Endothelial cell of umbilical vein (primary cell): Measurements from ENCODE around the gene RAB2B. TPM values are rescaled to one million over a fixed set of nuclear protein-coding genes. Genes with fewer than 3 reads are reported as not detected.

Experiments
- BruUV-seq: library from RNA; stranded (reverse); fragments of 400-500 nt; replicated peaks from 2 replicates; lab custom pipeline; 2021; lab: Mats Ljungman, UMichigan
- CTCF ChIA-PET: fragments of 300-600, 350-600 bp; sonication (Branson Sonifier 250); formaldehyde crosslinking; loops from one replicate; lab custom pipeline; 2021; ENCODE audit warnings: antibody characterized with exemption, inconsistent platforms; lab: Charles Lee
- POLR2A ChIA-PET: fragments of 300-600, 350-600 bp; sonication (Branson Sonifier 250); formaldehyde crosslinking; loops from one replicate; lab custom pipeline; 2021; ENCODE audit warnings: antibody characterized with exemption, inconsistent platforms; lab: Charles Lee
- DNase-seq: peaks from one replicate; pipeline ENCODE4 v3.0.0-alpha.2; 2011; ENCODE audit warnings: low read depth, low spot score
- FAIRE-seq: peaks from 2 replicates; lab custom pipeline; 2011; peaks lifted over from hg19 to GRCh38; lab: Jason Lieb, UNC
- H2AFZ ChIP-seq: 2 replicates; pipeline ENCODE4 v1.6.0; 2012; ENCODE audit warnings: low read depth, low read length, control low read depth, inconsistent platforms
- H3K27ac ChIP-seq: 2 replicates; pipeline ENCODE4 v1.5.1; 2011; ENCODE audit warnings: low read depth, mild to moderate bottlenecking, control low read depth, low read length, moderate library complexity; ENCODE audit not compliant: insufficient read depth
- H3K27me3 ChIP-seq, 2 experiments: 2 replicates each; pipeline versions ENCODE4 v1.6.0 to v1.6.1; 2011; ENCODE audit warnings: low read length in 2 of 2, mixed read lengths in 1 of 2; ENCODE audit not compliant: control insufficient read depth in 2 of 2, insufficient read depth in 2 of 2
- H3K36me3 ChIP-seq, 2 experiments: 2 replicates in 1 of 2; 3 replicates in 1 of 2; pipeline ENCODE4 v1.5.1; 2011; ENCODE audit warnings: low read length in 2 of 2, mild to moderate bottlenecking in 1 of 2, moderate library complexity in 1 of 2; ENCODE audit not compliant: control insufficient read depth in 2 of 2, insufficient read depth in 2 of 2; ENCODE audit errors: extremely low read depth in 1 of 2
- H3K4me1 ChIP-seq: 3 replicates; pipeline ENCODE4 v1.5.1; 2011; ENCODE audit warnings: mild to moderate bottlenecking, low read length; ENCODE audit not compliant: control insufficient read depth, insufficient read depth; ENCODE audit errors: extremely low read depth
- H3K4me2 ChIP-seq: 2 replicates; pipeline ENCODE4 v1.6.1; 2011; ENCODE audit warnings: low read length, control low read depth, mixed read lengths; ENCODE audit not compliant: insufficient read depth
- H3K4me3 ChIP-seq, 3 experiments: fragments of 200-600 bp in 1 of 3; sonication (generic), shearing (Covaris generic) in 1 of 3; replicated peaks in 1 of 3; 2 replicates each; pipeline ENCODE4 v1.5.1; 2011 to 2016; ENCODE audit warnings: control low read depth in 3 of 3, low read length in 3 of 3, mild to moderate bottlenecking in 2 of 3, inconsistent platforms in 1 of 3, low read depth in 1 of 3, moderate library complexity in 1 of 3; ENCODE audit not compliant: insufficient read depth in 1 of 3
- H3K79me2 ChIP-seq: 2 replicates; pipeline ENCODE4 v1.6.0; 2012; ENCODE audit warnings: low read length, inconsistent platforms; ENCODE audit not compliant: control insufficient read depth, insufficient read depth
- H3K9ac ChIP-seq: replicated peaks from 2 replicates; pipeline ENCODE3; 2011; ENCODE audit warnings: low read length, control low read depth; ENCODE audit not compliant: insufficient read depth; ENCODE audit errors: extremely low read depth
- H3K9me1 ChIP-seq: replicated peaks from 3 replicates; pipeline ENCODE4 v1.6.0; 2011; ENCODE audit warnings: mild to moderate bottlenecking, low read length; ENCODE audit not compliant: control insufficient read depth, insufficient read depth; ENCODE audit errors: extremely low read depth
- H3K9me3 ChIP-seq: replicated peaks from 2 replicates; pipeline ENCODE4 v1.5.1; 2012; ENCODE audit warnings: low read length, inconsistent platforms; ENCODE audit not compliant: control insufficient read depth, insufficient read depth
- H4K20me1 ChIP-seq: replicated peaks from 2 replicates; pipeline ENCODE3; 2011; ENCODE audit warnings: mild to moderate bottlenecking, low read length; ENCODE audit not compliant: control insufficient read depth, insufficient read depth; ENCODE audit errors: extremely low read depth
- EZH2 ChIP-seq: IDR thresholded peaks from 2 replicates; pipeline ENCODE4 v1.6.1; 2012; ENCODE audit warnings: borderline replicate concordance, low read depth, mild to moderate bottlenecking, moderate library complexity, low read length, inconsistent platforms; ENCODE audit not compliant: severe bottlenecking
- FOS ChIP-seq: IDR thresholded peaks from 2 replicates; pipeline ENCODE4 v1.6.1; 2011; ENCODE audit warnings: mild to moderate bottlenecking, low read length, moderate library complexity, borderline replicate concordance; ENCODE audit not compliant: insufficient read depth
- GATA2 ChIP-seq: IDR thresholded peaks from 2 replicates; pipeline ENCODE4 v1.7.0; 2011; ENCODE audit warnings: low read depth, mild to moderate bottlenecking, moderate library complexity, mixed read lengths, low read length; ENCODE audit not compliant: insufficient read length, insufficient read depth
- JUN ChIP-seq: IDR thresholded peaks from 2 replicates; pipeline ENCODE4 v1.6.1; 2011; ENCODE audit warnings: borderline replicate concordance, low read depth; ENCODE audit not compliant: insufficient read length, insufficient read depth
- MAX ChIP-seq: IDR thresholded peaks from 2 replicates; pipeline ENCODE4 v1.6.1; 2011; ENCODE audit not compliant: insufficient read depth, insufficient read length
- MYC ChIP-seq: IDR thresholded peaks from one replicate; pipeline ENCODE4 v1.6.1; 2011; ENCODE audit warnings: mild to moderate bottlenecking, low read depth, low read length
- POLR2A ChIP-seq: IDR thresholded peaks from 2 replicates; pipeline ENCODE4 v1.6.1; 2012; ENCODE audit warnings: low read depth, mild to moderate bottlenecking, control low read depth, low read length
- POLR2AphosphoS5 ChIP-seq: IDR thresholded peaks from 2 replicates; pipeline ENCODE4 v1.6.1; 2012; ENCODE audit warnings: low read depth, mild to moderate bottlenecking, control low read depth, low read length, moderate library complexity; ENCODE audit not compliant: insufficient read depth
- dilution Hi-C: fragments of 300-500 bp; cut with MboI; formaldehyde crosslinking; loops from one replicate; pipeline ENCODE4 v1.15.0; 2019; ENCODE audit warnings: low sequenced_read_pairs; ENCODE audit not compliant: extremely low pct_ligation_motif_present
- intact Hi-C: fragments of 100-400 bp; cut with micrococcal nuclease; formaldehyde crosslinking; loops from one replicate; pipeline ENCODE4 v1.10.0; 2022
- polyA plus RNA-seq, 4 experiments: library from polyadenylated mRNA; depleted of rRNA in 3 of 4; stranded (reverse) in 3 of 4; unstranded in 1 of 4; fragments of >200 nt; gene quantifications; 2 replicates each; pipeline versions ENCODE4 v1.2.1 to v1.2.3, GENCODE V29; 2011 to 2012; ENCODE audit warnings: missing spikeins in 1 of 4
- total RNA-seq: library from RNA; stranded (reverse); gene quantifications from 2 replicates; pipeline ENCODE4 v1.2.3, GENCODE V29; 2021
- TF ChIP-seq, protein P1 (sequence below), 2 donors: IDR thresholded peaks; 1 replicate in 1 of 2; 2 replicates in 1 of 2; pipeline ENCODE4 v1.5.1; 2011; ENCODE audit warnings: low read length in 2 of 2, mild to moderate bottlenecking in 2 of 2, moderate library complexity in 2 of 2, control low read depth in 1 of 2, inconsistent platforms in 1 of 2, low read depth in 1 of 2; ENCODE audit not compliant: insufficient read depth in 1 of 2; ENCODE audit errors: extremely low read depth in 1 of 2

The RAB2B gene
- total and polyA plus RNA-seq, 2 donors (not counting 3 experiments of a cell fraction or from before 2014, with no cell fraction given) = 27.9 to 29.1 TPM

GRCh38 chr14:21415329-21415728 lies 61.4 kb downstream of the RAB2B start:
- H3K9ac ChIP-seq = no peak overlapping the region
- H3K9me3 ChIP-seq = no peaks in the 10 kb centered on the region
- ChIA-PET POLR2A (interaction anchor here (1.0 kb wide), 1 partner anchor 15 kb away, joined by 4 read pairs; no protein-coding TSS in a partner anchor), CTCF (interaction anchor here (0.6 kb wide), 1 partner anchor 1645 kb away, joined by 3 read pairs; no protein-coding TSS in a partner anchor)
- H3K4me3 ChIP-seq = no peak overlapping the region
- H3K4me1 ChIP-seq = no peaks in the 10 kb centered on the region
- H3K36me3 ChIP-seq = peaks cover 25% of the 10 kb centered on the region in 2 experiments
- dilution Hi-C loops (no loop called here), intact Hi-C loops (loop anchor here (10.0 kb wide), 1 partner anchor 61 kb away; no protein-coding TSS in a partner anchor)
- H3K79me2 ChIP-seq = no peaks in the 10 kb centered on the region
- no peak overlapping the region for H2AFZ ChIP-seq
- H3K4me2 ChIP-seq = no peak overlapping the region
- no peaks in the 10 kb centered on the region for H3K9me1 ChIP-seq
- no peaks in the 10 kb centered on the region for H4K20me1 ChIP-seq
- H3K27me3 ChIP-seq = no peaks in the 10 kb centered on the region
- no TSS peak for BruUV-seq
- DNase-seq = no peak
- FAIRE-seq = no peak
- H3K27ac ChIP-seq = no peak overlapping the region
- TF ChIP-seq, protein P1, sequence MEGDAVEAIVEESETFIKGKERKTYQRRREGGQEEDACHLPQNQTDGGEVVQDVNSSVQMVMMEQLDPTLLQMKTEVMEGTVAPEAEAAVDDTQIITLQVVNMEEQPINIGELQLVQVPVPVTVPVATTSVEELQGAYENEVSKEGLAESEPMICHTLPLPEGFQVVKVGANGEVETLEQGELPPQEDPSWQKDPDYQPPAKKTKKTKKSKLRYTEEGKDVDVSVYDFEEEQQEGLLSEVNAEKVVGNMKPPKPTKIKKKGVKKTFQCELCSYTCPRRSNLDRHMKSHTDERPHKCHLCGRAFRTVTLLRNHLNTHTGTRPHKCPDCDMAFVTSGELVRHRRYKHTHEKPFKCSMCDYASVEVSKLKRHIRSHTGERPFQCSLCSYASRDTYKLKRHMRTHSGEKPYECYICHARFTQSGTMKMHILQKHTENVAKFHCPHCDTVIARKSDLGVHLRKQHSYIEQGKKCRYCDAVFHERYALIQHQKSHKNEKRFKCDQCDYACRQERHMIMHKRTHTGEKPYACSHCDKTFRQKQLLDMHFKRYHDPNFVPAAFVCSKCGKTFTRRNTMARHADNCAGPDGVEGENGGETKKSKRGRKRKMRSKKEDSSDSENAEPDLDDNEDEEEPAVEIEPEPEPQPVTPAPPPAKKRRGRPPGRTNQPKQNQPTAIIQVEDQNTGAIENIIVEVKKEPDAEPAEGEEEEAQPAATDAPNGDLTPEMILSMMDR (IDR thresholded peaks at IDR 0.05; ENCODE audit: extremely low read depth in 1 of 2, insufficient read depth in 1 of 2, low read depth in 1 of 2, low read length in 2 of 2) = no peak
- no peak for TF ChIP-seq MAX
- TF ChIP-seq FOS = no peak
- no peak for TF ChIP-seq POLR2A
- TF ChIP-seq POLR2AphosphoS5 = no peak
- TF ChIP-seq MYC = no peak
- no peak for TF ChIP-seq GATA2
- no peak for TF ChIP-seq EZH2
- no peak for TF ChIP-seq JUN
